ENCODE measurements around the gene SECISBP2.

- TF ChIP-seq GATA3 (IDR thresholded peaks at IDR 0.05; ENCODE audit: borderline replicate concordance) (no peak), ZNF302 (CRISPR knock-in tag; IDR thresholded peaks at IDR 0.05) (no peak), CHD2 (IDR thresholded peaks at IDR 0.05; ENCODE audit: low read length, partially characterized antibody) (no peak), CTCF (IDR thresholded peaks at IDR 0.05) (no peak), PBX3 (IDR thresholded peaks at IDR 0.05) (no peak), SREBF2 (IDR thresholded peaks at IDR 0.05) (no peak), HMGXB4 (CRISPR knock-in tag; IDR thresholded peaks at IDR 0.05; ENCODE audit: borderline replicate concordance) (no peak), CHD4 (IDR thresholded peaks at IDR 0.05; ENCODE audit: borderline replicate concordance) (no peak), POLR2A (IDR thresholded peaks at IDR 0.05; ENCODE audit: low read length) (no peak), NR3C1 (IDR thresholded peaks at IDR 0.05) (no peak)
These were observed 69.0 kb downstream of the SECISBP2 start for GRCh38 chr9:89387197-89387849.
